RPMI7951 (cell line): ENCODE data around the gene IGLON5. TPM values are rescaled to one million over a fixed set of nuclear protein-coding genes. Genes with fewer than 3 reads are reported as not detected.

Experiments
- total RNA-seq: library from RNA; depleted of rRNA; stranded (reverse); fragments of >200 nt; shearing (Covaris generic); gene quantifications from 2 replicates; pipeline ENCODE4 v1.2.3, GENCODE V29; 2014; rRNA removed

Gene IGLON5
- total RNA-seq, 1 experiment from 2014 or later: not detected

Other genes with a start within 250 kb of the IGLON5 start
- gene KLK13, start 246.6 kb upstream of the IGLON5 start, total RNA-seq: not detected in 2 replicates
- gene KLK14, start 228.8 kb upstream of the IGLON5 start, total RNA-seq: not detected in 2 replicates
- gene CTU1, start 203.2 kb upstream of the IGLON5 start, total RNA-seq: 3.6 and 6.8 TPM in 2 replicates
- 0.10 TPM in 1 of 2 replicates, not detected in the other for gene SIGLEC9, start 186.7 kb upstream of the IGLON5 start, total RNA-seq
- not detected in 2 replicates for gene SIGLEC7, start 169.3 kb upstream of the IGLON5 start, total RNA-seq
- 2.1 and 2.4 TPM in 2 replicates for gene CD33, start 86.6 kb upstream of the IGLON5 start, total RNA-seq
- not detected in 2 replicates for gene SIGLECL1, start 60.6 kb upstream of the IGLON5 start, total RNA-seq
- gene VSIG10L, start 30.5 kb downstream of the IGLON5 start, total RNA-seq: 1.3 and 1.7 TPM in 2 replicates
- 158 and 206 TPM in 2 replicates for gene ETFB, start 54.7 kb downstream of the IGLON5 start, total RNA-seq
- 1.2 TPM in 1 of 2 replicates, not detected in the other for gene CLDND2, start 57.4 kb downstream of the IGLON5 start, total RNA-seq
- not detected in 2 replicates for gene NKG7, start 61.0 kb downstream of the IGLON5 start, total RNA-seq
- gene LIM2, start 76.3 kb downstream of the IGLON5 start, total RNA-seq: not detected in 2 replicates
- gene C19orf84, start 78.9 kb downstream of the IGLON5 start, total RNA-seq: not detected in 2 replicates
- not detected in 2 replicates for gene SIGLEC10, start 106.0 kb downstream of the IGLON5 start, total RNA-seq
- gene SIGLEC8, start 146.8 kb downstream of the IGLON5 start, total RNA-seq: not detected in 2 replicates
- not detected in 2 replicates for gene CEACAM18, start 166.9 kb downstream of the IGLON5 start, total RNA-seq
- gene SIGLEC12, start 190.2 kb downstream of the IGLON5 start, total RNA-seq: not detected in 2 replicates
- gene SIGLEC6, start 220.0 kb downstream of the IGLON5 start, total RNA-seq: not detected in 2 replicates